Nephron (organoid): ENCODE results near the gene OLFML3.

ENCODE experiments used
- H3K27ac Mint-ChIP-seq, 3 experiments: 2 replicates each; pipeline ENCODE4 v1.8.0; 2020; ENCODE audit warnings: mixed read lengths in 3 of 3, mild to moderate bottlenecking in 2 of 3, moderate library complexity in 1 of 3
- H3K27me3 Mint-ChIP-seq: 2 replicates; pipeline ENCODE4 v1.8.0; 2021; ENCODE audit warnings: low read depth, mild to moderate bottlenecking, moderate library complexity, mixed read lengths
- H3K36me3 Mint-ChIP-seq: 2 replicates; pipeline ENCODE4 v1.8.0; 2020; ENCODE audit warnings: low read depth, mixed read lengths
- H3K4me1 Mint-ChIP-seq: 2 replicates; pipeline ENCODE4 v1.8.0; 2020; ENCODE audit warnings: mixed read lengths
- H3K4me3 Mint-ChIP-seq, 3 experiments: 2 replicates each; pipeline ENCODE4 v1.8.0; 2020; ENCODE audit warnings: mild to moderate bottlenecking in 3 of 3, mixed read lengths in 3 of 3, moderate library complexity in 2 of 3
- H3K9me3 Mint-ChIP-seq: 2 replicates; pipeline ENCODE4 v1.8.0; 2020; ENCODE audit warnings: mixed read lengths
- CTCF ChIP-seq, 3 experiments: fragments of 200-600 bp; sonication (generic); IDR thresholded peaks; one replicate each; pipeline ENCODE4 v1.5.0; 2021; ENCODE audit warnings: antibody characterized with exemption in 3 of 3; ENCODE audit not compliant: unreplicated experiment in 3 of 3

Gene OLFML3

GRCh38 chr1:113951719-113952118, 27.6 kb upstream of the OLFML3 start:
- peaks cover 23% of the 10 kb centered on the region for H3K36me3 Mint-ChIP-seq
- H3K9me3 Mint-ChIP-seq: no peaks in the 10 kb centered on the region
- TF ChIP-seq CTCF (IDR thresholded peaks at IDR 0.05; ENCODE audit: unreplicated experiment in 3 of 3): no peak
- no peaks in the 10 kb centered on the region for H3K27me3 Mint-ChIP-seq
- H3K4me3 Mint-ChIP-seq: no peak overlapping the region
- peaks cover 23% of the 10 kb centered on the region for H3K4me1 Mint-ChIP-seq
- no peak overlapping the region for H3K27ac Mint-ChIP-seq

- Mint-ChIP-seq H3K27ac (no peak overlapping the region), H3K4me1 (no peaks in the 10 kb centered on the region), H3K9me3 (no peaks in the 10 kb centered on the region), H3K4me3 (no peak overlapping the region), H3K36me3 (peaks cover 60% of the 10 kb centered on the region), H3K27me3 (no peaks in the 10 kb centered on the region)
- no peak for TF ChIP-seq CTCF (IDR thresholded peaks at IDR 0.05; ENCODE audit: unreplicated experiment in 3 of 3)
These were observed 21.3 kb upstream of the OLFML3 start for GRCh38 chr1:113957984-113958383.

GRCh38 chr1:113958691-113959090, 20.6 kb upstream of the OLFML3 start:
- no peak for TF ChIP-seq CTCF (IDR thresholded peaks at IDR 0.05; ENCODE audit: unreplicated experiment in 3 of 3)
- Mint-ChIP-seq H3K27ac (no peak overlapping the region), H3K27me3 (no peaks in the 10 kb centered on the region)

GRCh38 chr1:113963281-113963906, 15.9 kb upstream of the OLFML3 start:
- Mint-ChIP-seq H3K4me3 (no peak overlapping the region), H3K4me1 (no peaks in the 10 kb centered on the region), H3K36me3 (peaks cover 72% of the 10 kb centered on the region), H3K27me3 (peaks cover 2% of the 10 kb centered on the region), H3K9me3 (peaks cover 4% of the 10 kb centered on the region), H3K27ac (no peak overlapping the region)
- TF ChIP-seq CTCF (IDR thresholded peaks at IDR 0.05; ENCODE audit: unreplicated experiment in 3 of 3): no peak

More at GRCh38 chr1:113958691-113959090, 20.6 kb upstream of the OLFML3 start:
- peaks cover 64% of the 10 kb centered on the region for H3K36me3 Mint-ChIP-seq
- H3K9me3 Mint-ChIP-seq: no peaks in the 10 kb centered on the region
- no peak overlapping the region for H3K4me3 Mint-ChIP-seq
- H3K4me1 Mint-ChIP-seq: no peaks in the 10 kb centered on the region

GRCh38 chr1:113965703-113966412, 13.4 kb upstream of the OLFML3 start:
- TF ChIP-seq CTCF (IDR thresholded peaks at IDR 0.05; ENCODE audit: unreplicated experiment in 3 of 3): no peak
- Mint-ChIP-seq H3K27me3 (peaks cover 4% of the 10 kb centered on the region), H3K36me3 (peaks cover 80% of the 10 kb centered on the region), H3K27ac (no peak overlapping the region), H3K9me3 (peaks cover 4% of the 10 kb centered on the region), H3K4me3 (no peak overlapping the region), H3K4me1 (no peaks in the 10 kb centered on the region)

GRCh38 chr1:113972954-113973353, 6.3 kb upstream of the OLFML3 start:
- Mint-ChIP-seq H3K9me3 (no peaks in the 10 kb centered on the region), H3K4me1 (peaks cover 19% of the 10 kb centered on the region)
- no peak for TF ChIP-seq CTCF (IDR thresholded peaks at IDR 0.05; ENCODE audit: unreplicated experiment in 3 of 3)

More at GRCh38 chr1:113972954-113973353, 6.3 kb upstream of the OLFML3 start:
- peaks cover 61% of the 10 kb centered on the region for H3K36me3 Mint-ChIP-seq
- no peak overlapping the region for H3K4me3 Mint-ChIP-seq
- no peak overlapping the region for H3K27ac Mint-ChIP-seq
- peaks cover 4% of the 10 kb centered on the region for H3K27me3 Mint-ChIP-seq
